ENCODE data around the gene NAPSA.

NAPSA gene

GRCh38 chr19:50384685-50385535 is 19.5 kb upstream of the NAPSA start:
- DNase-seq (ENCODE audit: extremely low spot score): no peak
- ChIA-PET POLR2A (interaction anchor here (0.6 to 1.0 kb wide), 3 partner anchors 8 to 160 kb away, joined by 3 read pairs; no protein-coding TSS in a partner anchor), CTCF (interaction anchor here (0.7 to 2.2 kb wide), 7 partner anchors 16 to 537 kb away, joined by 3 to 8 read pairs (median 4); no protein-coding TSS in a partner anchor)
- TF ChIP-seq CTCF (IDR thresholded peaks at IDR 0.05; ENCODE audit: control extremely low read depth, extremely low read depth, low read depth, missing control alignments): no peak

- TF ChIP-seq CTCF (IDR thresholded peaks at IDR 0.05; ENCODE audit: control extremely low read depth, extremely low read depth, low read depth, missing control alignments): no peak
- POLR2A ChIA-PET: interaction anchor here (0.6 to 1.0 kb wide), 3 partner anchors 9 to 161 kb away, joined by 3 read pairs; no protein-coding TSS in a partner anchor
- CTCF ChIA-PET: interaction anchor here (0.7 to 2.2 kb wide), 6 partner anchors 15 to 538 kb away, joined by 3 to 8 read pairs (median 4); no protein-coding TSS in a partner anchor
- peak; percentile 100 for DNase-seq (ENCODE audit: extremely low spot score)
These were observed 18.6 kb upstream of the NAPSA start, which contains the start of gene POLD1 for GRCh38 chr19:50383852-50384684. Gene POLD1 (plus strand): TSS chr19:50384347. CDS start chr19:50398852, 14,505 bp downstream.

DNA sequence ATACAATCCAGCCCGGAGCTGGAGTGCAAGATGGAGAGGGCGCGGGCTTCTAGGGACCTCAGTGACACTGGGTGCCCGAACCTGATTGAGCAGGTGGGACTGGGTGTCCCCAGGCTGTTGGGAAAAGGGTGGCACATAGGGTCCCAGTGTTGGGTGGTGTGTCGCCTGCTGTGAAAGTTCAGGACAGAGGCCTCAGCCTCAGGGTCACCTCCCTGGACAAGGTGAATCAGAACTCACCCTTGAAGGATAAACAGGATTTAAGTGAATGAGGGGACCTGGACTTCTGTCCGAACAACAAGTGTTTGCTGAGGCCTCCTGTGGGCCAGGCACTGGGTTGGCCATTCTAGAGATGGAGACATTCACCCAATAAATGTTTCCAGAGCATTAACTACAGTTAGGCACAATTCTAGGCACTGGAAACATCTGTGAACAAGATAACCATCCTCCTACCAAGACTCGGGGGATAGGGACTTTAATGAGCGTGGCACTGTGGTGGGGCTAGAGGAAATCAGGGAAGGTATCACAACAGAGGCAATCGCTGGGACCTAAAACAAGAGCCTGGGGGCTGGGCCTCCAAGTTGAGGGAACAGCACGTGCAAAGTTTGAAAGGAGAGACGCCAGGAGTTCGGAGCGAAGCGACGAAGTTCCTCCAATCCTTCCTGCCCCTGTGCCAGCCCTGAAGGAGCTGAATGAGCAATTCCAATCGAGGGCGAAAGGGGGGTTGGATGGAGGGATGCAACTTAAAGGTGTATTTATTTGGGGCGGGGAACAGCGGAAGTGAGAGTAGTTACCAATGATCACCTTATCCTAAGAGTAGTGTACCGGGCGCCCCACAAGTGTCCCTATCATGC is 17.8 kb upstream of the NAPSA start:
- CTCF ChIA-PET: interaction anchor here (1.0 to 2.2 kb wide), 4 partner anchors 25 to 173 kb away, joined by 3 to 8 read pairs (median 4); no protein-coding TSS in a partner anchor
- no peak for TF ChIP-seq CTCF (IDR thresholded peaks at IDR 0.05; ENCODE audit: control extremely low read depth, extremely low read depth, low read depth, missing control alignments)
- POLR2A ChIA-PET: no interaction called here
- DNase-seq (ENCODE audit: extremely low spot score): no peak

- ChIA-PET CTCF (interaction anchor here (0.9 kb wide), 1 partner anchor 33 kb away, joined by 3 read pairs; no protein-coding TSS in a partner anchor), POLR2A (no interaction called here)
- TF ChIP-seq CTCF (IDR thresholded peaks at IDR 0.05; ENCODE audit: control extremely low read depth, extremely low read depth, low read depth, missing control alignments): no peak
- DNase-seq (ENCODE audit: extremely low spot score): no peak
These were observed 16.7 kb upstream of the NAPSA start for GRCh38 chr19:50381881-50382729.

DNA sequence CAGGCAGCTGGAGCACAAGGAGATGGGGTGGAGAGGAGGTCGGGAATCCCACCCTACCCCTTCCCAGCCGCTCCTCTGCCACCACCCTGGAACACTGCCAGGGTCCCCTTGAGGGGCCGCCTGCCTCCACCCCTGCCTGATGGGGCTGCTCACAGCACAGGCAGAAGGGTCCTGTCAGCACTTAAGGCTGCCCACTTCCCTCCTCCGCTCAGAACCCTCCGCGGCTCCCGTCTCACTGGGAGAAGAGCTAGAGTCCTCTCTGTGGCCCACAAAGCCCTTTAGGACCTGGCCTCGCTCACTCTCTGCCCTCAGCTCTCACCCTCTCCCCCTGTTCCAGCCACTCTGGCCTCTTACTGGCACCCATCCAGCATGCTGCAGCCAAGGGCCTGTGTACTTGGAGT is 15.3 kb upstream of the NAPSA start:
- DNase-seq (ENCODE audit: extremely low spot score): no peak
- POLR2A ChIA-PET: no interaction called here
- CTCF ChIA-PET: interaction anchor here (0.7 to 1.7 kb wide), 3 partner anchors 12 to 80 kb away, joined by 3 to 5 read pairs (median 3); no protein-coding TSS in a partner anchor
- no peak for TF ChIP-seq CTCF (IDR thresholded peaks at IDR 0.05; ENCODE audit: control extremely low read depth, extremely low read depth, low read depth, missing control alignments)
